ENCODE measurements around the gene MARCHF10. TPM values are rescaled to one million over a fixed set of nuclear protein-coding genes. Genes with fewer than 3 reads are reported as not detected.

Gene MARCHF10
- total RNA-seq, 2 experiments from 2014 or later, result not detected

DNA sequence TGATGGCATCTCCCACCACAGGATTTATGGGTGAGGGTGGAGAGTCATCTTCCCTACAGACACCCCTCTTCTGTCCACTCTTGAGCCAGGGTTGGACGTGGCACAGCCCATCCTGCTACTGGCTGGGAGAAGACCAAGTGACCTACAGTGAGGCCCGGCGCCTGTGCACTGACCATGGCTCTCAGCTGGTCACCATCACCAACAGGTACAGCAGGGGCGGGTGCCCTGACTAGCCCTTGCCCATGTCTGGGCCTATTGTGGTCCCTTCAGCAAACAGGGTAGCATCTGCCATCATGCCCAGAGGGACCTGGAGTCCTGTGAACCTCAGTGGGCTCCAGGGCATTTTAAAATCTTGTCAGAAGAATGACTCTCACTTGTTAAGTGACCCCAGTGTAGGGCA lies 132.4 kb downstream of the MARCHF10 start:
- Mint-ChIP-seq H3K27ac (no peak overlapping the region), H3K4me1 (ENCODE audit: low read depth) (no peaks in the 10 kb centered on the region), H3K36me3 (ENCODE audit: low read depth) (no peaks in the 10 kb centered on the region), H3K27me3 (no peaks in the 10 kb centered on the region), H3K9me3 (no peaks in the 10 kb centered on the region), H3K4me3 (no peak overlapping the region)
- CTCF ChIA-PET, result no interaction called here
- DNase-seq (no peak), ATAC-seq (ENCODE audit: poor library complexity) (no peak)
- H3K4me3 ChIP-seq (ENCODE audit: low read length), result no peak overlapping the region
- TF ChIP-seq, protein P1, sequence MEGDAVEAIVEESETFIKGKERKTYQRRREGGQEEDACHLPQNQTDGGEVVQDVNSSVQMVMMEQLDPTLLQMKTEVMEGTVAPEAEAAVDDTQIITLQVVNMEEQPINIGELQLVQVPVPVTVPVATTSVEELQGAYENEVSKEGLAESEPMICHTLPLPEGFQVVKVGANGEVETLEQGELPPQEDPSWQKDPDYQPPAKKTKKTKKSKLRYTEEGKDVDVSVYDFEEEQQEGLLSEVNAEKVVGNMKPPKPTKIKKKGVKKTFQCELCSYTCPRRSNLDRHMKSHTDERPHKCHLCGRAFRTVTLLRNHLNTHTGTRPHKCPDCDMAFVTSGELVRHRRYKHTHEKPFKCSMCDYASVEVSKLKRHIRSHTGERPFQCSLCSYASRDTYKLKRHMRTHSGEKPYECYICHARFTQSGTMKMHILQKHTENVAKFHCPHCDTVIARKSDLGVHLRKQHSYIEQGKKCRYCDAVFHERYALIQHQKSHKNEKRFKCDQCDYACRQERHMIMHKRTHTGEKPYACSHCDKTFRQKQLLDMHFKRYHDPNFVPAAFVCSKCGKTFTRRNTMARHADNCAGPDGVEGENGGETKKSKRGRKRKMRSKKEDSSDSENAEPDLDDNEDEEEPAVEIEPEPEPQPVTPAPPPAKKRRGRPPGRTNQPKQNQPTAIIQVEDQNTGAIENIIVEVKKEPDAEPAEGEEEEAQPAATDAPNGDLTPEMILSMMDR (IDR thresholded peaks at IDR 0.05), result no peak
- POLR2A ChIA-PET, result no interaction called here
- intact Hi-C loops (cut with DNase I, micrococcal nuclease), result no loop called here
- H3K36me3 ChIP-seq (ENCODE audit: insufficient read depth, low read length), result no peaks in the 10 kb centered on the region
- H3K27me3 ChIP-seq (ENCODE audit: control insufficient read depth in 1 of 2, insufficient read depth in 2 of 2, low read length in 2 of 2), result no peaks in the 10 kb centered on the region
- H3K27ac ChIP-seq (ENCODE audit: low read depth in 1 of 2, low read length in 2 of 2), result no peak overlapping the region
- no peaks in the 10 kb centered on the region for H3K4me1 ChIP-seq (ENCODE audit: insufficient read depth, low read length)
- no peaks in the 10 kb centered on the region for H3K9me3 ChIP-seq (ENCODE audit: control insufficient read depth in 1 of 2, insufficient read depth in 1 of 2, low read length in 2 of 2)

DNA sequence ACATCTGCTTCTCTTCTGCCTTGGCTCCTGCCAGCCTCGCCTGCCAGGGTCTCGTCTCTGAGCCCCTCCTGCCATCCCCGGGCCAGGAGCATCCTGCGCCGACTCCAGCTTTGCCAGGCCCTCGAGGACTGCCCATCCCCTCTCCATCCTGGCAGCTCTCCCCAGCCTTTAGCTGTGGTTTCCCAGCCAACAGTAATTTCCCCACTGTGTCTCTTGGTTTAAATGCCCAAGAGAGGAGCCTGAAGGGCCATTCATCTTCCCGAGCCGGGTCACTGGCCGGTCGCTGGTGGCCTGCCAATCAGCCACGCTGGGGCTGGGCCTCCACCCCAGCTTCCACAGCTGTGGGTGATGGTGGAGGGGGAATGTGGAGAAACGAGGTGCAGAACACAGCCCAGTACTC lies 132.9 kb downstream of the MARCHF10 start:
- ATAC-seq (ENCODE audit: poor library complexity), result no peak
- TF ChIP-seq, protein P1 (IDR thresholded peaks at IDR 0.05), result no peak
- POLR2A ChIA-PET, result no interaction called here

DNA sequence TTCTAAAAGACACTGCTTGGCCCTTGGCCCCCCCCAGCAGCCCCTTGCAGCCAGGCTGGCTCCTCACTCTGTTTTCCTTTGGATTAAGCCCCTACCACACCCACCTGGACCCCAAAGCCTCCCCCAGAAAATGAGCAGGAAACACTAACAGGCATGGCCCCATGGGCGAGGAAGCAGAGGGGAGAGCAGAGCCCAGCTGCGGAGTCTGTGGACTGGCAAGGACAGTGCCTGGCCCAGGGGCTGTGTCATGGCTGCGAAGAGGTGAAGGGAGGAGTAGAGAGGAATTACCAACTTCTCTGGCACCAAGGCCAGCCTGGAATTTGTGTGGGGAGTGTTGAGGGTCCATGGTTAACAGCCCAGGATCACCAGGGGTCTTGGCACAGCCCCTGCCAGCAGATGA lies 133.3 kb downstream of the MARCHF10 start:
- CTCF ChIA-PET, result no interaction called here
- intact Hi-C loops (cut with DNase I, micrococcal nuclease), result no loop called here
- no peaks in the 10 kb centered on the region for H3K4me1 Mint-ChIP-seq (ENCODE audit: low read depth)

More for the DNA sequence above, 132.9 kb downstream of the MARCHF10 start:
- H3K27me3 Mint-ChIP-seq, result no peaks in the 10 kb centered on the region
- intact Hi-C loops (cut with DNase I, micrococcal nuclease), result no loop called here
- H3K9me3 ChIP-seq (ENCODE audit: control insufficient read depth in 1 of 2, insufficient read depth in 1 of 2, low read length in 2 of 2), result no peaks in the 10 kb centered on the region
- CTCF ChIA-PET, result no interaction called here
- no peaks in the 10 kb centered on the region for H3K9me3 Mint-ChIP-seq
- no peak for DNase-seq
- H3K4me1 Mint-ChIP-seq (ENCODE audit: low read depth), result no peaks in the 10 kb centered on the region
- no peaks in the 10 kb centered on the region for H3K27me3 ChIP-seq (ENCODE audit: control insufficient read depth in 1 of 2, insufficient read depth in 2 of 2, low read length in 2 of 2)
- no peaks in the 10 kb centered on the region for H3K4me1 ChIP-seq (ENCODE audit: insufficient read depth, low read length)
- no peaks in the 10 kb centered on the region for H3K36me3 ChIP-seq (ENCODE audit: insufficient read depth, low read length)
- H3K27ac ChIP-seq (ENCODE audit: low read depth in 1 of 2, low read length in 2 of 2), result no peak overlapping the region
- no peak overlapping the region for H3K4me3 Mint-ChIP-seq
- H3K36me3 Mint-ChIP-seq (ENCODE audit: low read depth), result no peaks in the 10 kb centered on the region
- no peak overlapping the region for H3K4me3 ChIP-seq (ENCODE audit: low read length)
- no peak overlapping the region for H3K27ac Mint-ChIP-seq

More for the DNA sequence above, 133.3 kb downstream of the MARCHF10 start:
- DNase-seq (no peak), ATAC-seq (ENCODE audit: poor library complexity) (no peak)
- TF ChIP-seq, protein P1 (IDR thresholded peaks at IDR 0.05), result no peak
- H3K27ac ChIP-seq (ENCODE audit: low read depth in 1 of 2, low read length in 2 of 2), result no peak overlapping the region
- no peaks in the 10 kb centered on the region for H3K36me3 Mint-ChIP-seq (ENCODE audit: low read depth)
- no peaks in the 10 kb centered on the region for H3K36me3 ChIP-seq (ENCODE audit: insufficient read depth, low read length)
- H3K27me3 Mint-ChIP-seq, result no peaks in the 10 kb centered on the region
- H3K9me3 ChIP-seq (ENCODE audit: control insufficient read depth in 1 of 2, insufficient read depth in 1 of 2, low read length in 2 of 2), result no peaks in the 10 kb centered on the region
- POLR2A ChIA-PET, result no interaction called here
- H3K27me3 ChIP-seq (ENCODE audit: control insufficient read depth in 1 of 2, insufficient read depth in 2 of 2, low read length in 2 of 2), result no peaks in the 10 kb centered on the region
- H3K4me1 ChIP-seq (ENCODE audit: insufficient read depth, low read length), result no peaks in the 10 kb centered on the region
- no peak overlapping the region for H3K4me3 ChIP-seq (ENCODE audit: low read length)
- no peak overlapping the region for H3K4me3 Mint-ChIP-seq
- H3K27ac Mint-ChIP-seq, result no peak overlapping the region
- no peaks in the 10 kb centered on the region for H3K9me3 Mint-ChIP-seq
